Esophagus muscularis mucosa (tissue), 4 donors: ENCODE measurements around the gene TSEN54. TPM values are rescaled to one million over a fixed set of nuclear protein-coding genes. Genes with fewer than 3 reads are reported as not detected.
"Not testable (repeated sequence)": the region's sequence is repeated elsewhere in the genome, so short reads cannot be mapped to it uniquely, and the experiment has no call there.

Experiments used
- DNase-seq: peaks from one replicate; pipeline ENCODE4 v3.0.0-alpha.2; 2017; ENCODE audit errors: extremely low spot score
- H3K27ac ChIP-seq, 4 donors: fragments of 200-600 bp; sonication (generic); replicated peaks in 1 of 4; 1 replicate in 3 of 4; 2 replicates in 1 of 4; pipeline ENCODE4 v1.5.1; 2016 to 2019; ENCODE audit warnings: mild to moderate bottlenecking in 1 of 4
- H3K27me3 ChIP-seq, 4 donors: fragments of 200-600 bp; sonication (generic); one replicate each; pipeline versions ENCODE4 v1.5.1 to v1.6.0; 2016 to 2019
- H3K36me3 ChIP-seq, 4 donors: fragments of 200-600 bp; sonication (generic); one replicate each; pipeline ENCODE4 v1.5.1; 2016 to 2019
- H3K4me1 ChIP-seq, 4 donors: fragments of 200-600 bp; sonication (generic); one replicate each; pipeline ENCODE4 v1.5.1; 2016 to 2019
- H3K4me3 ChIP-seq, 4 donors: fragments of 200-600 bp; sonication (generic); 1 replicate in 2 of 4; 2 replicates in 2 of 4; pipeline ENCODE4 v1.5.1; 2016 to 2019; ENCODE audit warnings: mild to moderate bottlenecking in 4 of 4, moderate library complexity in 1 of 4
- H3K9me3 ChIP-seq, 4 donors: fragments of 200-600 bp; sonication (generic); 1 replicate in 3 of 4; 2 replicates in 1 of 4; pipeline ENCODE4 v1.5.1; 2016 to 2019
- CTCF ChIP-seq, 3 experiments: fragments of 200-600 bp in 2 of 3; fragments of 450-650 bp in 1 of 3; sonication (generic) in 2 of 3; IDR thresholded peaks; one replicate each; pipeline ENCODE4 v1.5.1; 2017 to 2019; ENCODE audit warnings: antibody characterized with exemption in 3 of 3, mild to moderate bottlenecking in 2 of 3, moderate library complexity in 1 of 3
- EP300 ChIP-seq: sonication (generic); formaldehyde crosslinking; IDR thresholded peaks from one replicate; pipeline ENCODE4 v1.6.1; 2017; ENCODE audit warnings: antibody characterized with exemption
- POLR2A ChIP-seq: fragments of 450-650 bp; IDR thresholded peaks from one replicate; pipeline ENCODE4 v1.6.1; 2017; ENCODE audit warnings: antibody characterized with exemption, moderate library complexity, mild to moderate bottlenecking, low read depth
- POLR2AphosphoS5 ChIP-seq, 2 donors: sonication (generic); formaldehyde crosslinking; IDR thresholded peaks; one replicate each; pipeline ENCODE4 v1.6.1; 2017; ENCODE audit warnings: antibody characterized with exemption in 2 of 2
- WGBS: methylation state at CpG from one replicate; pipeline ENCODE4 v1.1.5; 2018; 5-methylcytosine and 5-hydroxymethylcytosine counted together
- intact Hi-C: fragments of 100-400 bp; cut with DNase I; formaldehyde crosslinking; loops from one replicate; pipeline ENCODE4 v1.15.1; 2023
- total RNA-seq, 4 donors: library from RNA; depleted of rRNA; stranded (reverse); fragments of >200 nt; gene quantifications; one replicate each; pipeline versions ENCODE4 v1.1.0 to v1.2.1, GENCODE V29; 2016

Gene TSEN54
- total RNA-seq, 4 donors from 2014 or later, result 14.5 to 32.1 (median 24.1) TPM

GRCh38 chr17:75518201-75518600, 1.9 kb downstream of the TSEN54 start:
- peaks cover 0 to 41% (median 29%) of the 10 kb centered on the region in 4 donors for H3K36me3 ChIP-seq
- DNase-seq, result no peak
- H3K27me3 ChIP-seq, result no peaks in the 10 kb centered on the region
- H3K27ac ChIP-seq, result no peak overlapping the region
- no peak overlapping the region for H3K4me3 ChIP-seq
- peaks cover 22 to 44% (median 35%) of the 10 kb centered on the region in 4 donors for H3K4me1 ChIP-seq
- no peaks in the 10 kb centered on the region for H3K9me3 ChIP-seq
- intact Hi-C loops, result loop anchor here (5.0 to 10.0 kb wide), 2 partner anchors 74 to 233 kb away; partner anchors contain the start of gene SLC25A19
- TF ChIP-seq CTCF (IDR thresholded peaks at IDR 0.05) (no peak), POLR2AphosphoS5 (IDR thresholded peaks at IDR 0.05) (no peak), EP300 (no peak), POLR2A (no peak)
- 89% methylated on average over 3 of the region's 3 CpGs for WGBS

- TF ChIP-seq POLR2AphosphoS5 (IDR thresholded peaks at IDR 0.05) (no peak), CTCF (IDR thresholded peaks at IDR 0.05) (no peak), POLR2A (no peak), EP300 (no peak)
- DNase-seq, result no peak
- intact Hi-C loops, result loop anchor here (5.0 to 10.0 kb wide), 2 partner anchors 73 to 234 kb away; partner anchors contain the start of gene SLC25A19
- Histone ChIP-seq H3K27me3 (no peaks in the 10 kb centered on the region), H3K4me1 (peaks cover 15 to 36% (median 26%) of the 10 kb centered on the region in 4 donors), H3K27ac (no peak overlapping the region), H3K9me3 (no peaks in the 10 kb centered on the region), H3K36me3 (peaks cover 0 to 45% (median 26%) of the 10 kb centered on the region in 4 donors), H3K4me3 (no peak overlapping the region)
- 80% methylated on average over 9 of the region's 9 CpGs for WGBS
Observed at GRCh38 chr17:75518983-75519537, 2.7 kb downstream of the TSEN54 start.

- intact Hi-C loops, DNase-seq, H3K27ac ChIP-seq, H3K9me3 ChIP-seq, H3K4me3 ChIP-seq, H3K27me3 ChIP-seq: not testable (repeated sequence)
- H3K4me1 ChIP-seq, result peaks cover 17 to 38% (median 29%) of the 10 kb centered on the region in 4 donors
- H3K36me3 ChIP-seq, result peaks cover 0 to 45% (median 26%) of the 10 kb centered on the region in 4 donors
- 95% methylated on average over 8 of the region's 8 CpGs for WGBS
Observed at GRCh38 chr17:75520413-75520812, 4.1 kb downstream of the TSEN54 start.

- 88% methylated on average over 7 of the region's 8 CpGs for WGBS
- Histone ChIP-seq H3K36me3 (peaks cover 0 to 45% (median 26%) of the 10 kb centered on the region in 4 donors), H3K27ac (no peak overlapping the region), H3K4me3 (no peak overlapping the region), H3K4me1 (peaks cover 24 to 39% (median 35%) of the 10 kb centered on the region in 4 donors), H3K9me3 (no peaks in the 10 kb centered on the region), H3K27me3 (no peaks in the 10 kb centered on the region)
- TF ChIP-seq EP300, result no peak
- TF ChIP-seq POLR2AphosphoS5 (IDR thresholded peaks at IDR 0.05), result no peak
- no peak for TF ChIP-seq POLR2A
- TF ChIP-seq CTCF (IDR thresholded peaks at IDR 0.05), result no peak
- intact Hi-C loops, result no loop called here
- DNase-seq, result no peak
Observed at GRCh38 chr17:75521290-75521689, 5.0 kb downstream of the TSEN54 start.

GRCh38 chr17:75521951-75522727, 5.8 kb downstream of the TSEN54 start:
- no peak for DNase-seq
- Histone ChIP-seq H3K4me1 (peaks cover 25 to 41% (median 33%) of the 10 kb centered on the region in 4 donors), H3K4me3 (no peak overlapping the region), H3K27me3 (no peaks in the 10 kb centered on the region), H3K27ac (no peak overlapping the region), H3K36me3 (peaks cover 0 to 45% (median 26%) of the 10 kb centered on the region in 4 donors), H3K9me3 (no peaks in the 10 kb centered on the region)
- no peak for TF ChIP-seq CTCF (IDR thresholded peaks at IDR 0.05)
- no peak for TF ChIP-seq EP300
- no peak for TF ChIP-seq POLR2AphosphoS5 (IDR thresholded peaks at IDR 0.05)
- no peak for TF ChIP-seq POLR2A
- 94% methylated on average over 28 of the region's 33 CpGs for WGBS
- intact Hi-C loops, result no loop called here
